H1 (cell line): Measurements from ENCODE around the gene TMPRSS9. TPM values are rescaled to one million over a fixed set of nuclear protein-coding genes. Genes with fewer than 3 reads are reported as not detected.

Source experiments
- GTF2F1 ChIP-seq: IDR thresholded peaks from 2 replicates; pipeline ENCODE4 v1.6.1; 2012; ENCODE audit warnings: low read depth, low read length, improper control_type of control experiment, borderline replicate concordance
- JUN ChIP-seq: IDR thresholded peaks from 2 replicates; pipeline ENCODE4 v1.6.1; 2011; ENCODE audit warnings: low read depth, mild to moderate bottlenecking, improper control_type of control experiment, low read length
- KDM1A ChIP-seq: fragments of 200-600, 300-600 bp; sonication (generic); IDR thresholded peaks from 2 replicates; pipeline ENCODE4 v1.7.1; 2016; ENCODE audit warnings: mild to moderate bottlenecking, low read length, borderline replicate concordance
- POU5F1 ChIP-seq: IDR thresholded peaks from 2 replicates; pipeline ENCODE4 v1.6.1; 2011; ENCODE audit warnings: low read depth, mild to moderate bottlenecking, low read length, moderate library complexity
- SRF ChIP-seq: IDR thresholded peaks from 2 replicates; pipeline ENCODE4 v1.6.1; 2011; ENCODE audit warnings: mild to moderate bottlenecking, low read depth, low read length, moderate library complexity
- polyA plus RNA-seq, 7 experiments: library from polyadenylated mRNA; depleted of rRNA in 3 of 7; stranded (reverse) in 5 of 7; unstranded in 2 of 7; fragments of >200 nt in 5 of 7; fragments of 200-250 nt in 2 of 7; gene quantifications; 1 replicate in 5 of 7; 2 replicates in 1 of 7; 4 replicates in 1 of 7; pipeline versions ENCODE4 v1.2.1 to v1.2.3, GENCODE V29; 2011 to 2013; ENCODE audit warnings: missing spikeins in 2 of 7, mixed read lengths in 2 of 7
- total RNA-seq: library from RNA; stranded (reverse); fragmentation: NEBNext Ultra II Directional; extraction: Animal tissue kit (Norgen Biotek cat#: 25700); gene quantifications from 2 replicates; pipeline ENCODE4 v1.2.1, GENCODE V29; 2021

Gene TMPRSS9
- total and polyA plus RNA-seq, 2 of the 8 experiments (the other 6 are each of a cell fraction or from before 2014, with no cell fraction given) = 0.15 to 0.19 TPM

- TF ChIP-seq JUN (no peak), SRF (no peak), GTF2F1 (no peak), POU5F1 (no peak), KDM1A (no peak)
Observed at GRCh38 chr19:2338055-2338615, 21.9 kb upstream of the TMPRSS9 start (continued).
